GM23338 (cell line): ENCODE results near the gene TMEM219. TPM values are rescaled to one million over a fixed set of nuclear protein-coding genes. Genes with fewer than 3 reads are reported as not detected.

Source experiments
- ATAC-seq: fragments of 200-7000 bp; cut with Tn5 transposase; 3 replicates; pipeline ENCODE4 v1.9.1; 2020
- DNase-seq: peaks from one replicate; pipeline ENCODE4 v3.0.0-alpha.2; 2015; ENCODE audit warnings: low spot score
- H2AFZ ChIP-seq: fragments of 200-600 bp; sonication (generic); 2 replicates; pipeline ENCODE4 v1.8.0; 2016; ENCODE audit warnings: antibody characterized with exemption, mild to moderate bottlenecking, moderate library complexity
- H3F3A ChIP-seq: fragments of 200-600 bp; sonication (generic); replicated peaks from 2 replicates; pipeline ENCODE4 v1.8.0; 2017; ENCODE audit warnings: antibody characterized with exemption, mixed run types, low read depth
- H3K27ac ChIP-seq: fragments of 200-600 bp; sonication (generic); 2 replicates; pipeline ENCODE4 v1.6.1; 2016; ENCODE audit warnings: low read depth
- H3K27me3 ChIP-seq: fragments of 200-600 bp; sonication (generic); 2 replicates; pipeline ENCODE4 v1.8.0; 2016; ENCODE audit warnings: mild to moderate bottlenecking, mixed run types, moderate library complexity; ENCODE audit not compliant: insufficient read depth
- H3K36me3 ChIP-seq: fragments of 200-600 bp; sonication (generic); 2 replicates; pipeline ENCODE4 v1.8.0; 2016; ENCODE audit warnings: mild to moderate bottlenecking; ENCODE audit not compliant: insufficient read depth
- H3K4me1 ChIP-seq: fragments of 200-600 bp; sonication (generic); 2 replicates; pipeline ENCODE4 v1.8.0; 2016; ENCODE audit warnings: mild to moderate bottlenecking, moderate library complexity; ENCODE audit not compliant: insufficient read depth
- H3K4me2 ChIP-seq: fragments of 200-600 bp; sonication (generic); 2 replicates; pipeline ENCODE4 v1.7.1; 2017; ENCODE audit warnings: mixed run types
- H3K4me3 ChIP-seq: fragments of 200-600 bp; sonication (generic); 2 replicates; pipeline ENCODE4 v1.6.1; 2016; ENCODE audit warnings: mixed run types
- H3K79me2 ChIP-seq: fragments of 200-600 bp; sonication (generic); replicated peaks from 2 replicates; pipeline ENCODE4 v1.8.0; 2017; ENCODE audit warnings: mild to moderate bottlenecking; ENCODE audit not compliant: insufficient read depth
- H3K9me2 ChIP-seq: fragments of 200-600 bp; sonication (generic); 2 replicates; pipeline ENCODE4 v1.8.0; 2017; ENCODE audit not compliant: insufficient read depth
- H4K20me1 ChIP-seq: fragments of 200-600 bp; sonication (generic); replicated peaks from 2 replicates; pipeline ENCODE4 v1.8.0; 2017; ENCODE audit warnings: mild to moderate bottlenecking; ENCODE audit not compliant: insufficient read depth
- H3K27ac Mint-ChIP-seq: 2 replicates; pipeline ENCODE4 v1.8.0; 2020; ENCODE audit warnings: inconsistent platforms, mild to moderate bottlenecking, moderate library complexity, mixed read lengths
- H3K27me3 Mint-ChIP-seq: 3 replicates; pipeline ENCODE4 v1.8.0; 2022; ENCODE audit warnings: low read depth, mild to moderate bottlenecking, moderate library complexity, mixed read lengths, inconsistent platforms; ENCODE audit not compliant: insufficient read depth, poor library complexity
- H3K36me3 Mint-ChIP-seq: 3 replicates; pipeline ENCODE4 v1.8.0; 2021; ENCODE audit warnings: low read depth, mild to moderate bottlenecking, inconsistent platforms, moderate library complexity, mixed read lengths
- H3K4me1 Mint-ChIP-seq: 3 replicates; pipeline ENCODE4 v1.8.0; 2020; ENCODE audit warnings: mild to moderate bottlenecking, inconsistent platforms, mixed read lengths
- H3K4me3 Mint-ChIP-seq: 3 replicates; pipeline ENCODE4 v1.8.0; 2021; ENCODE audit warnings: moderate library complexity, mild to moderate bottlenecking, inconsistent platforms, mixed read lengths
- H3K9me3 Mint-ChIP-seq: 3 replicates; pipeline ENCODE4 v1.8.0; 2020; ENCODE audit warnings: moderate library complexity, mild to moderate bottlenecking, inconsistent platforms, mixed read lengths
- CREB1 ChIP-seq: fragments of 250-450 bp; sonication (Bioruptor Pico); IDR thresholded peaks from 2 replicates; pipeline ENCODE4 v1.5.0; 2020; ENCODE audit warnings: low read depth, mild to moderate bottlenecking, moderate library complexity
- EZH2 ChIP-seq: fragments of 200-600 bp; sonication (generic); IDR thresholded peaks from one replicate; pipeline ENCODE4 v1.8.0; 2017; ENCODE audit warnings: antibody characterized with exemption, mild to moderate bottlenecking, low read depth; ENCODE audit not compliant: unreplicated experiment
- EZH2phosphoT487 ChIP-seq: fragments of 200-600 bp; sonication (generic); IDR thresholded peaks from one replicate; pipeline ENCODE4 v1.8.1; 2018; ENCODE audit warnings: antibody characterized with exemption; ENCODE audit not compliant: unreplicated experiment
- JUNB ChIP-seq: IDR thresholded peaks from one replicate; pipeline ENCODE4 v1.6.1; 2016; ENCODE audit warnings: antibody characterized with exemption; ENCODE audit not compliant: unreplicated experiment
- NANOG ChIP-seq: IDR thresholded peaks from 2 replicates; pipeline ENCODE4 v1.6.1; 2016; ENCODE audit warnings: antibody characterized with exemption, borderline replicate concordance
- POLR2AphosphoS5 ChIP-seq: IDR thresholded peaks from 2 replicates; pipeline ENCODE4 v1.6.1; 2016; ENCODE audit warnings: antibody characterized with exemption, low read depth
- REST ChIP-seq: IDR thresholded peaks from one replicate; pipeline ENCODE4 v1.6.1; 2018; ENCODE audit warnings: antibody characterized with exemption; ENCODE audit not compliant: unreplicated experiment
- STAT1 ChIP-seq: IDR thresholded peaks from one replicate; pipeline ENCODE4 v1.6.1; 2016; ENCODE audit warnings: antibody characterized with exemption; ENCODE audit not compliant: unreplicated experiment
- ZNF114 ChIP-seq: fragments of 250-450 bp; sonication (Bioruptor Pico); IDR thresholded peaks from 2 replicates; pipeline ENCODE4 v1.5.0; 2020; ENCODE audit warnings: mild to moderate bottlenecking, moderate library complexity
- ZNF331 ChIP-seq: fragments of 250-450 bp; sonication (Bioruptor Pico); IDR thresholded peaks from 2 replicates; pipeline ENCODE4 v1.5.0; 2020; ENCODE audit warnings: low read depth, mild to moderate bottlenecking, moderate library complexity
- polyA plus RNA-seq: library from polyadenylated mRNA; unstranded; fragments of >200 nt; fragmentation: Nextera tagmentation; extraction: Ambion mirVana; gene quantifications from 2 replicates; pipeline ENCODE4 v1.2.1, GENCODE V29; 2016
- total RNA-seq: library from RNA; depleted of rRNA; stranded (reverse); fragments of >200 nt; shearing (Covaris generic); gene quantifications from 2 replicates; pipeline ENCODE4 v1.2.3, GENCODE V29; 2014
- TF ChIP-seq, protein P1 (sequence below): fragments of 250-450 bp; sonication (Bioruptor Pico); IDR thresholded peaks from 2 replicates; pipeline ENCODE4 v1.5.0; 2020; ENCODE audit warnings: mild to moderate bottlenecking, moderate library complexity
- TF ChIP-seq, protein P2 (sequence below): IDR thresholded peaks from 2 replicates; pipeline ENCODE4 v1.6.1; 2016; ENCODE audit warnings: antibody characterized with exemption
- TF ChIP-seq, protein P3 (sequence below), 2 experiments: fragments of 200-600 bp in 1 of 2; sonication (generic) in 1 of 2; conservative IDR thresholded peaks; 2 replicates each; pipeline versions ENCODE4 v1.5.1 to v1.6.1; 2016 to 2017; ENCODE audit warnings: antibody characterized with exemption in 2 of 2, low read depth in 2 of 2, mild to moderate bottlenecking in 2 of 2, moderate library complexity in 1 of 2

The TMEM219 gene
- total and polyA plus RNA-seq, 2 experiments from 2014 or later: 50.0 to 82.3 TPM

DNA sequence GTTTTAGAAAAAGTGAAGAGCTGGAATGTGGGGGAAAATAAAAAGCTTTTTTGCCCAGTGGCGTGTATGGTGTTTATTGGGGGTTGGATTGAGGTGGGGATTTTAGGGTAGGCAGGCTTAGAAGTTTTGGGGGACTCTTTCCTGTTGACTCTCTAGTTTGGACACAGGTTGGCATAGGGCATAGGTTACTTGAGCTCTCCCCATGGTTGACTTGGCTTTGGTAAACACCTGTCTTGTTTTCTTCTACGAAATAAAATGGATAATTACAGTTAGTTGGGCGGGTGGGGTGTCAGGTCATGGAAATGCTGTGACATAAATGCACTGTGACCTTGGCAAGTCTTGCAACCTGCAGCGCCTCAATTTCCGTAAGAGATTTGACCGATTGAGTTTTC lies 11.1 kb downstream of the TMEM219 start:
- no peak for TF ChIP-seq ZNF114 (CRISPR knock-in tag)
- no peak for TF ChIP-seq POLR2AphosphoS5
- TF ChIP-seq, protein P1, sequence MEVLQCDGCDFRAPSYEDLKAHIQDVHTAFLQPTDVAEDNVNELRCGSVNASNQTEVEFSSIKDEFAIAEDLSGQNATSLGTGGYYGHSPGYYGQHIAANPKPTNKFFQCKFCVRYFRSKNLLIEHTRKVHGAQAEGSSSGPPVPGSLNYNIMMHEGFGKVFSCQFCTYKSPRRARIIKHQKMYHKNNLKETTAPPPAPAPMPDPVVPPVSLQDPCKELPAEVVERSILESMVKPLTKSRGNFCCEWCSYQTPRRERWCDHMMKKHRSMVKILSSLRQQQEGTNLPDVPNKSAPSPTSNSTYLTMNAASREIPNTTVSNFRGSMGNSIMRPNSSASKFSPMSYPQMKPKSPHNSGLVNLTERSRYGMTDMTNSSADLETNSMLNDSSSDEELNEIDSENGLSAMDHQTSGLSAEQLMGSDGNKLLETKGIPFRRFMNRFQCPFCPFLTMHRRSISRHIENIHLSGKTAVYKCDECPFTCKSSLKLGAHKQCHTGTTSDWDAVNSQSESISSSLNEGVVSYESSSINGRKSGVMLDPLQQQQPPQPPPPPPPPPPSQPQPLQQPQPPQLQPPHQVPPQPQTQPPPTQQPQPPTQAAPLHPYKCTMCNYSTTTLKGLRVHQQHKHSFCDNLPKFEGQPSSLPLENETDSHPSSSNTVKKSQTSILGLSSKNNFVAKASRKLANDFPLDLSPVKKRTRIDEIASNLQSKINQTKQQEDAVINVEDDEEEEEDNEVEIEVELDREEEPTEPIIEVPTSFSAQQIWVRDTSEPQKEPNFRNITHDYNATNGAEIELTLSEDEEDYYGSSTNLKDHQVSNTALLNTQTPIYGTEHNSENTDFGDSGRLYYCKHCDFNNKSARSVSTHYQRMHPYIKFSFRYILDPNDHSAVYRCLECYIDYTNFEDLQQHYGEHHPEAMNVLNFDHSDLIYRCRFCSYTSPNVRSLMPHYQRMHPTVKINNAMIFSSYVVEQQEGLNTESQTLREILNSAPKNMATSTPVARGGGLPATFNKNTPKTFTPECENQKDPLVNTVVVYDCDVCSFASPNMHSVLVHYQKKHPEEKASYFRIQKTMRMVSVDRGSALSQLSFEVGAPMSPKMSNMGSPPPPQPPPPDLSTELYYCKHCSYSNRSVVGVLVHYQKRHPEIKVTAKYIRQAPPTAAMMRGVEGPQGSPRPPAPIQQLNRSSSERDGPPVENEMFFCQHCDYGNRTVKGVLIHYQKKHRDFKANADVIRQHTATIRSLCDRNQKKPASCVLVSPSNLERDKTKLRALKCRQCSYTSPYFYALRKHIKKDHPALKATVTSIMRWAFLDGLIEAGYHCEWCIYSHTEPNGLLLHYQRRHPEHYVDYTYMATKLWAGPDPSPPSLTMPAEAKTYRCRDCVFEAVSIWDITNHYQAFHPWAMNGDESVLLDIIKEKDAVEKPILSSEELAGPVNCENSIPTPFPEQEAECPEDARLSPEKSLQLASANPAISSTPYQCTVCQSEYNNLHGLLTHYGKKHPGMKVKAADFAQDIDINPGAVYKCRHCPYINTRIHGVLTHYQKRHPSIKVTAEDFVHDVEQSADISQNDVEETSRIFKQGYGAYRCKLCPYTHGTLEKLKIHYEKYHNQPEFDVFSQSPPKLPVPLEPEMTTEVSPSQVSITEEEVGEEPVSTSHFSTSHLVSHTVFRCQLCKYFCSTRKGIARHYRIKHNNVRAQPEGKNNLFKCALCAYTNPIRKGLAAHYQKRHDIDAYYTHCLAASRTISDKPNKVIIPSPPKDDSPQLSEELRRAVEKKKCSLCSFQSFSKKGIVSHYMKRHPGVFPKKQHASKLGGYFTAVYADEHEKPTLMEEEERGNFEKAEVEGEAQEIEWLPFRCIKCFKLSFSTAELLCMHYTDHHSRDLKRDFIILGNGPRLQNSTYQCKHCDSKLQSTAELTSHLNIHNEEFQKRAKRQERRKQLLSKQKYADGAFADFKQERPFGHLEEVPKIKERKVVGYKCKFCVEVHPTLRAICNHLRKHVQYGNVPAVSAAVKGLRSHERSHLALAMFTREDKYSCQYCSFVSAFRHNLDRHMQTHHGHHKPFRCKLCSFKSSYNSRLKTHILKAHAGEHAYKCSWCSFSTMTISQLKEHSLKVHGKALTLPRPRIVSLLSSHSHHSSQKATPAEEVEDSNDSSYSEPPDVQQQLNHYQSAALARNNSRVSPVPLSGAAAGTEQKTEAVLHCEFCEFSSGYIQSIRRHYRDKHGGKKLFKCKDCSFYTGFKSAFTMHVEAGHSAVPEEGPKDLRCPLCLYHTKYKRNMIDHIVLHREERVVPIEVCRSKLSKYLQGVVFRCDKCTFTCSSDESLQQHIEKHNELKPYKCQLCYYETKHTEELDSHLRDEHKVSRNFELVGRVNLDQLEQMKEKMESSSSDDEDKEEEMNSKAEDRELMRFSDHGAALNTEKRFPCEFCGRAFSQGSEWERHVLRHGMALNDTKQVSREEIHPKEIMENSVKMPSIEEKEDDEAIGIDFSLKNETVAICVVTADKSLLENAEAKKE (CRISPR knock-in tag): no peak
- TF ChIP-seq, protein P2, sequence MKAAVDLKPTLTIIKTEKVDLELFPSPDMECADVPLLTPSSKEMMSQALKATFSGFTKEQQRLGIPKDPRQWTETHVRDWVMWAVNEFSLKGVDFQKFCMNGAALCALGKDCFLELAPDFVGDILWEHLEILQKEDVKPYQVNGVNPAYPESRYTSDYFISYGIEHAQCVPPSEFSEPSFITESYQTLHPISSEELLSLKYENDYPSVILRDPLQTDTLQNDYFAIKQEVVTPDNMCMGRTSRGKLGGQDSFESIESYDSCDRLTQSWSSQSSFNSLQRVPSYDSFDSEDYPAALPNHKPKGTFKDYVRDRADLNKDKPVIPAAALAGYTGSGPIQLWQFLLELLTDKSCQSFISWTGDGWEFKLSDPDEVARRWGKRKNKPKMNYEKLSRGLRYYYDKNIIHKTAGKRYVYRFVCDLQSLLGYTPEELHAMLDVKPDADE: no peak
- TF ChIP-seq ZNF331 (CRISPR knock-in tag): no peak
- TF ChIP-seq, protein P3, sequence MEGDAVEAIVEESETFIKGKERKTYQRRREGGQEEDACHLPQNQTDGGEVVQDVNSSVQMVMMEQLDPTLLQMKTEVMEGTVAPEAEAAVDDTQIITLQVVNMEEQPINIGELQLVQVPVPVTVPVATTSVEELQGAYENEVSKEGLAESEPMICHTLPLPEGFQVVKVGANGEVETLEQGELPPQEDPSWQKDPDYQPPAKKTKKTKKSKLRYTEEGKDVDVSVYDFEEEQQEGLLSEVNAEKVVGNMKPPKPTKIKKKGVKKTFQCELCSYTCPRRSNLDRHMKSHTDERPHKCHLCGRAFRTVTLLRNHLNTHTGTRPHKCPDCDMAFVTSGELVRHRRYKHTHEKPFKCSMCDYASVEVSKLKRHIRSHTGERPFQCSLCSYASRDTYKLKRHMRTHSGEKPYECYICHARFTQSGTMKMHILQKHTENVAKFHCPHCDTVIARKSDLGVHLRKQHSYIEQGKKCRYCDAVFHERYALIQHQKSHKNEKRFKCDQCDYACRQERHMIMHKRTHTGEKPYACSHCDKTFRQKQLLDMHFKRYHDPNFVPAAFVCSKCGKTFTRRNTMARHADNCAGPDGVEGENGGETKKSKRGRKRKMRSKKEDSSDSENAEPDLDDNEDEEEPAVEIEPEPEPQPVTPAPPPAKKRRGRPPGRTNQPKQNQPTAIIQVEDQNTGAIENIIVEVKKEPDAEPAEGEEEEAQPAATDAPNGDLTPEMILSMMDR (conservative IDR thresholded peaks at IDR 0.05; ENCODE audit: low read depth in 2 of 2): no peak
- TF ChIP-seq STAT1: no peak
- TF ChIP-seq JUNB: no peak
- TF ChIP-seq NANOG: no peak
- TF ChIP-seq EZH2: no peak
- TF ChIP-seq EZH2phosphoT487: no peak
- no peak for TF ChIP-seq CREB1 (CRISPR knock-in tag)
- TF ChIP-seq REST: no peak
- peaks cover 21% of the 10 kb centered on the region for H3K9me3 Mint-ChIP-seq

More for the DNA sequence above, 11.1 kb downstream of the TMEM219 start:
- Histone ChIP-seq H3K4me1 (peaks cover 27% of the 10 kb centered on the region), H3K36me3 (peaks cover 14% of the 10 kb centered on the region), H2AFZ (no peak overlapping the region), H3K4me3 (no peak overlapping the region), H3F3A (peaks cover 23% of the 10 kb centered on the region; the same call in 1 of the 2 replicates), H3K79me2 (peaks cover 37% of the 10 kb centered on the region), H3K27me3 (peaks cover 16% of the 10 kb centered on the region), H3K27ac (no peak overlapping the region), H4K20me1 (peaks cover 17% of the 10 kb centered on the region), H3K9me2 (peaks cover 4% of the 10 kb centered on the region; the same call in 1 of the 2 replicates), H3K4me2 (no peak overlapping the region)
- Mint-ChIP-seq H3K27me3 (peaks cover 18% of the 10 kb centered on the region), H3K36me3 (peaks cover 41% of the 10 kb centered on the region), H3K27ac (no peak overlapping the region), H3K4me1 (peaks cover 29% of the 10 kb centered on the region), H3K4me3 (peak overlapping the region; percentile 53; the same call in 1 of the 3 replicates)
- ATAC-seq: no peak
- no peak for DNase-seq
